NCI-H2196 (cell line): Measurements from ENCODE around the gene BCL2L11.

Experiments
- DNase-seq: peaks from one replicate; lab custom pipeline; 2025; ENCODE audit not compliant: unreplicated experiment; lab: John Stamatoyannopoulos, UW

The BCL2L11 gene

DNA sequence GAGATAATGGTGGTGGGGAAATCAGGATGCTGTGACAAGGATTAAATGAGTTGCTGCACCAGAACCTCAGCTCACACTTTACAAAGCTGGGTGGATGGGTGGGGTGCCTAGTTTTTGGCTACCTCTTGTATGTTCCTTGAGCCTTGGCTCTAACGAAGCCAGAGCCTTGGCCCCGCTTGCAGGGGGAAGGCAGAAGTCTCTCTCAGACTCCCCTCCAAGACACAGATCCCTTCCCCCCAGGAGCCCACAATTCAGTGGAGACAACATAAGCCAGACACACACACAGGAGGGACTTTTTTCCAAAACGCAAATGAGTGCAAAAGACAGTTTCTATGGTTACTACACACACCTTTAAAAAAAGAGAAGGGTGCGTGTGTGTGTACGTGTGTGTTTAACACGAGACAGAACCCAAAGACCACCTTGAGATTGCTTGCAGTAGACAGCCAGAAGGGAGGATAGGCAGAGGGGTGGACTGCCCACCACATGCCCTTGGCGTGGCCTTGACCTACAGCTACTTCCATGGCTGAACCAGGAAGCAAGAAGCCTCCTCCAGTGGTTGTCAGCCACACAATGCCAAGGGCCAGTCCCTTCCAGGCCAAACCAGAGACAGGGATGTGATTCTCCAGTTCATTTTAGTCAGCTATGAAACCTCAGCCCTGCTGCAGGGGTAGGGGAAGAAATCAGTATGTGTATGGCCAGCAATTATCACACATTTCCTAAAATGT is 70.3 kb downstream of the BCL2L11 start:
- DNase-seq, result no peak

DNA sequence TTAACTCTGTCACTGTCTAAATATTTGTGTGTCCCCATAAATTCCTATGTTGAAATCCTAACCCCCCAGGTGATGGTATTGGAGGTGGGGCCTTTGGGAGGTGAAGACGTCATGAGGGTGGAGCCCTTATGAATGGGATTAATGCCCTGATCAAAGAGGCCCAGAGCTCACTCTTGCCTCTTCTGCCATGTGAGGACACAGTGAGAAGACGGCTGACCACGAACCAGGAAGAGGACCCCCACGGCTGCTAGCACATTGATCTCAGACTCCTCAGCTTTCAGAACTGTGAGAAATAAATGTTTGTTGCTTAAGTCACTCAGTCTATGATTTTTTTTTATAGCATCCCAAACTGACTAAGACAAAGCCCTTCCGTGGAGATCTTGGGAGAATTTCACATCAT is 71.2 kb downstream of the BCL2L11 start:
- no peak for DNase-seq

DNA sequence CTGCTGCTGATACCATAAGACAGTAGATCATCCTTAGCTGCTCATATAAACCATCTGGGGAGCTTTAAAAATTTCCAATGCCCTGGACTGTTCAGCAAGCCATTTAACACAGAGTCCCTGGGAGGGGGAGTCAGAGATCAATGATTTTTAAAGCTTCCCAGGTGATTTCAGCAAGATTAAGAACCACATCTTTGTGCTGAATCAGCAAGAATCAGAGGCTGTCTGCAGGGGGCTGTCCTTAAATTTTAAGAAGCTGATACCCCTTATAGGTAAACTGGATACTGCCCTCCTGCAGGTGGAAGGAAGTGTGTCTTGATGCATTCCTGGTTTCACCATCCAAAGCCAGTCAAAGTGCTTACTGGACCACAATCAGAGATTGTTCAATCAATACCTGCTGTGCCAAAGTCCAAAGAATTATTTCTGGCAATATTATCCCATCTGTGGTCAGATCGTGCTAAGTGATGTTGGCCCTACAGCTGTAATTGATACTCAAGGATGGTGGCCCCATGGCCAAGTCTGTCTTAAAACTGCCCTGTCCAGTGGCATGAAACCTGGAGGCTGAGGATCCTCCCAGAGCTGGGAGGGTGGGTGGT is 72.2 kb downstream of the BCL2L11 start:
- no peak for DNase-seq

DNA sequence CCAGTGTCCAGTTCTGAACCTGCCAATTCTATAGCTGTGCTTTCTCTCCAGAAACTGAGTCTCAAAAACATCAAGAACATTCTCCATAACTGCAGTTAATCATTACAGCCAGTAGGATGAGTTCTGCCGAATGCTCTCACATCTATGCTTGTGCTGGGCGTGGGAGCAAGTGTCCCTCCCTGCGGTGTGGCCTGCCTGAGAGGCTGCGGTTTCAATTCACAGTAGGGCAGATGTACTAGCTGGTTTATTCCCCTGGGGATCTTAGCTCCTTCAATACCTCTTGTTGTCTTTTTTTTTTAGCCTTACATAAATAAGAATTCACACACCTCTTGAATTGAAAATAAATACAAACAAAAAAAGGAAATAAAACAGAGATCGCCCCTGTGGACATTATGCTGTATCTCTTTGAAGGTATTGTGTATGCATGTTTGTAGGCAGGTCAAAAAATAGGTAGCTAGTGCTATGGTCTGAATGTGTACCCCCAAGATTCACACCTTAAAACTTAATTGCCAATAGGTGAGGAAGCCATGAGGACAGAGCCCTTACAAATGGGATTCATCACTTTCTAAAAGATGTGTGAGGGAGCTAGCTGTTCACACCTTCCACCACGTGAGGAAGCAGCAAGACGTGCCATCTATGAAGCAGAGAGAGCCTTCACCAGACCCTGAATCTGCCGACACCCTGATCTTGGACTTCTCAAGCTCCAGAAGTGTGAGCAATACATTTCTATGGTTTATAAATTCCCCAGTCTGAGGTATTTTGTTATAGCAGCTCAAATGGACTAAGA is 74.3 kb downstream of the BCL2L11 start:
- no peak for DNase-seq

DNA sequence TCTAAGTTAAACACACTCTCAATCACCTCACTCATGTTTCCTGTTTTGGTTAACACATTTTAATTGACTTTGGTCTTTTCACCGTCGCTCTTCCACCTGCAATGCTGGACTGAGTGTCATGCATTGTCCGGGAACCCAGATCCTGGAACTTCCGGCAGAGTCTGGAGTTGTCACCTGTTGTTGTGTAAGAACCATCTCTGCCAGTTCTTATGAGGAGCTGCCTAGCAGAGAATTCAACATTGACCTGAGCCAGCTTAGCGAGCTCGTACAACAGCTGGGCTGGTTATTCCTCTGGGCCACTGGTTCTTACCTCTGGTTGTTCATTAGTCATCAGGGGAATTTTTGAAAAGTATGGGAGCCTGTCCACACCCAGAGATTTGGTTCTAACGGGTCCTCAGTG is 75.7 kb downstream of the BCL2L11 start:
- no peak for DNase-seq

DNA sequence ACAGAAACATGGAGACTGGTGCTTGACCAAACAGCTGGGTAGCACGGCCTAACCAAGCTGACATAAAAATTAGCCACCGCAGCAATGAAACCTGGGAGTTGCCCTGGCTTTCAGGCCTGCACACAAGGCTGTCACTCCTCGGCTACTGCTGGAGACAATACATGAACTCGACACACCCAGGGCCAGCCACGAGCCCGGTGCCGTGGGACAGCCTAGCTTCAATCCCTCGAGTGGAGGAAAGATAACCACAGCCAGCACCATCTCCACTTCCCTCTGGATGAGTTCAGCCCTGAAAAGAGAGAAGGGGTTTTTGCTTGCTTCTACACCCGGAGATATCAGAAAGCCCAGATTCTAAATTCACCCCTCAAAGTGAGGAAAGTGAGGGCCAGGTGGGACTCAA is 78.0 kb downstream of the BCL2L11 start:
- no peak for DNase-seq

DNA sequence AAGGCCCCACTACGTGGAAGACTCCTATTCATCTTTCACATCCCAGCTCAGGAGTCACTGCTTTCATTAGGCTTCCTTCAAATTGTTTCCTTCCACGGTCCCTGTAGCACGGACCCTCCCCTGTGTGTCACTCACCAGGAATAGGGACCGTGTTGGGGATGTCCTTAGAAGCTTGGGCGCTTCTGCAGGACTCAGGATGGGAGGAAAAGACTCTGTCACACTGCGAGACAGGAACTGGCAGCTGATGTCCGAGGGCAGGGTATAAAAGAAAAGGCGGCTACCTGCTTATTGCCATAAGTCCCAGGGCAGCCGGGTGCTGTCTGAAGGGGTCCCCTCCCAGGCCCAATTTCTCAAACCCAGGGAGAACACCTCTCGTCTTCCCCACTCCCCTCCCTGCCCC is 79.1 kb downstream of the BCL2L11 start:
- no peak for DNase-seq

DNA sequence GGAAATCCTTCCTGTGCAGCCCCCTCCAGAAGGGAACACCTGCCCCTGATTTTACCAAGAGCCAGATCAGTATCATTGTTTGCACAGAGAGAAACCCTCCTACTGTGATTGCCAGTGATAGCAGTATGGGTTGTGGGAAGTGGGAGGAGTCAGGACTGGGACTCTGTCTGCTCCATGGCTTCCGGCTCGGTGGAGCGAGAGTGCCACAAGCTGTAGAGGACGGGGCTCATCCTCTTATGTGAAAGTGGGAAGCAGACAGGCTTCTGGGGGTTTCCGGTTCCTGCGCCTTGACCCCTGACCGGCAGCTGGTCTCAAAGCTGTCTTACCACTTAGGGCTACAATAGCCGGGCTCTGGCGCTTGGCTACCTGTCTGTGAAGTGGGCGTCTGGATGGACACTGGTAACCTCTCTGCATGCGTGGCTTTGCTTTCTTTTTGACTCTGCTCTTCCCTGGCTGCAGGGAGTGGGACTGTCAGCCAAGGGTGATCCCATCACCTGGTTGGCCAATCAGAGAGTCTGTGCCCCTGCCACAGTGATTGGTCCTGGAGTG is 79.7 kb downstream of the BCL2L11 start:
- DNase-seq, result peak; percentile 25

DNA sequence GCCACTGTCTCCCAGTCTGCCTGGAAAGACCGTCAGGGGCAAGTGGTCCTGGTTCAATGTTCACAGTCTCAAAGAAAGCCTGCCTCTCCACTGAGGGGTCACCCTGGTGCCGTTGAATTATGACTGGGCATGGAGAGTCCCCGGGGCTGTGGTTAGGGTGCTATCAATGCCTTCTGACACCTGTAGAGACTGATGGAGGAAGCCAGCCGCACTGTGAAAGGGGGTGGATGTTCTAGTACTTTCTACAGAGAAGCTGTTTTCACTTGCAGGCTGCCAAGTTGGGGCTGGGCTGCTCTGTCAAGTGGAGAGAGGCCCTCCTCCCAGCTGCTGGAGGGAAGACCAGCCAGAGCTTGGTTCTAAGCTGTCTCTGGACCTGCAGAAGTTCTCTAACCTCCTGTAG is 80.5 kb downstream of the BCL2L11 start:
- no peak for DNase-seq

DNA sequence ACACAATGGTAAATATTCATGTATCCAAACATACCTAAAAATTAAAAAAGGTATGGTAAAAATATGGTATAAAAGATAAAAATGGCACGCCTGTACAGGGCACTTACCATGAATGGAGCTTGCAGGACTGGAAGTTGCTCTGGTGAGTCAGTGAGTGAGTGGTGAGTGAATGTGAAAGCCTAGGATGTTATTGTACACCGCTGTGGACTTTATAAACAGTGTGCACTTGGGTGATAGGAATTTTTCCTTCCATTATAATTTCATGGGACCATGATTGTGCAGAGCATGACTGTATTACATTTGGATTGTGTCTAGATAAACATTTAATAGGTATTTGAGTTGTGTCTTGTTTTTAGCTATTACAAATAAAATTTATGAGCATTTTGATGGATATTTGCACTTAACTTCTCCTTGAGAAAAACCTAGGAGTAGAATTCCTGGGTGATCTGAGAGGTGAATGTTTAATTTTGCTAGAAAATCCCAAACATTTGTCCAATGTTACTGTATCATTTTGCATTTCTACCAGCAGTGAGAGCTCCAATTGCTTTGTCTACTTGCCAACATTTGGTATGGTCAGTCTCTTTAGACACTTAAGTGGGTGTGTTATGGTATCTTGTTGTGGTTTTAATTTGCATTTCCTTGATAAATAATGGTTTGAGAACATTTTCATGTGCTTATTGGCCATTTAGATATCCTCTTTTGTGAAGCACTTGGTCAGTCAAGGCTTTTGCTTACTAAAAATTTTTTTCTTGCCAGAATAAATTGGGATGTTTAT is 81.7 kb downstream of the BCL2L11 start:
- DNase-seq, result peak; percentile 22

DNA sequence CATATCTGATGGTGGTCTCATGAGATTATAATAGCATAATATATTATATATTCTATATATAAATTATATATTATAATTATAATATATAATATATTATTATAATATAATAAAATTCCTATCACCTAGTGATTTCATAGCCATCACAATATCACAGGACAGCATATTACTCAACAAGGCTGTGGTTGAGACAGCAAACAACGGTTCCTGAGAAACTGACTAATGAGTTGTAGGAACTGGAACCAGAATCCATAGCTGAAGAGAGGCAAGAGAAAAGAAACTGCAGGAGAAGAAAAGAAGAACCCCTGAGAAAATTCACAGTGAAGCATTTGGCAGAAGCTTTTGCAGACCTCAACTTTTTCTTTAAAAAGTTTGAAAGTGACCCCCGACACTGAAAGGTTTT is 84.0 kb downstream of the BCL2L11 start:
- DNase-seq, result no peak

DNA sequence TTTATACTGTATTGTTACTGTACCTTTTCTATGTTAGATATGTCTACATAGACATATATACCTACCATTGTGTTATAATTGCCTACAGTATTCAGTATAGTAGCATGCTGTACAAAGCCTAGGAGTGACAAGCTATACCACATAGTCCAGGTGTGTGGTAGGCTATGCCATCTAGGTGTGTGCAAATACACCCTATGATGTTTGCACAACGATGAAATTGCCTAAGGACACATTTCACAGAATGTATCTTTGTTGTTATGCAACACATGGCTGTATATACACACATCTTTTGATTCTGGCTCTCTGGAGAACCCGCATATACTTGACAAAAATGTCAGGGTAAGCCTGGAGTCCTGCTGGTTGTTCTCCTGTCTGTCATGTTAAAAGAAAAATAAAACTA is 85.1 kb downstream of the BCL2L11 start:
- DNase-seq, result no peak

DNA sequence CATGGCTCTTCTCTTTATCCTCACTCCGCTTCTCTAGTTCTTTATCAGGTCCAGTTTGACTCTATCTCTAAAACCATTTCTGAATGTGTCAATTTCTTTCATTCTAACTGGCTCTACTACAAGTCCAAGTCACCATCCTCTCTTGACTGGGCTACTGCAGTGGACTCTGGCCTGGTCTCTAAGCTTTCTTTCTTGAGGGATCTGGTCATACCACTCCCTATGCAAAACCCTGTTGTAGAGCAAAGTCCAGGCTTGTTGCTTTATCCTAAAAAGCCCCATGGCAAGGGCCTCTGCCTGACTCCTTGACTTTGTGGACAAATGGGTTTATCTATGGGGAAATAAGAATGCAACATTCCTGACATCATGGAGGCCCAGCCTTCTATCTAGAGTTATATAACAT is 87.1 kb downstream of the BCL2L11 start:
- no peak for DNase-seq

DNA sequence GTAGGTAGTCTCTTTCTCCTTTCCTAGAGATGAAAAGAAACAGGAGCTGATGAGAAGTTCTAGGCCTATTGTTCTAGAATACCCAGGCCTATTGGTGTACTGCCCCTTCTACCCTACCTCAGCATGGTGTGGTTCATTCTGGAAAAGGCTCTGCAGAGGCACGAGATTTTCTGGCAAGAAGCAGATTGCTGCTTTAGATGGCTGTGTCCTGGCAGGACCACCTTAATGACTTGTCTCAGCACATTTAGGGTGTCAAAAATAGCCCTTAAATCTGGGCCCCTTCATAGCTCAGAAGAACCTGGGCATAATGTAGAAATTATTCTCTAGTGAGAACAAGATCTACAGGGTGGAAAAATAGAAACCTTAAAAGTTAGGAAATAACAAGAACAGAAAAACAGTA is 87.9 kb downstream of the BCL2L11 start:
- DNase-seq, result no peak

DNA sequence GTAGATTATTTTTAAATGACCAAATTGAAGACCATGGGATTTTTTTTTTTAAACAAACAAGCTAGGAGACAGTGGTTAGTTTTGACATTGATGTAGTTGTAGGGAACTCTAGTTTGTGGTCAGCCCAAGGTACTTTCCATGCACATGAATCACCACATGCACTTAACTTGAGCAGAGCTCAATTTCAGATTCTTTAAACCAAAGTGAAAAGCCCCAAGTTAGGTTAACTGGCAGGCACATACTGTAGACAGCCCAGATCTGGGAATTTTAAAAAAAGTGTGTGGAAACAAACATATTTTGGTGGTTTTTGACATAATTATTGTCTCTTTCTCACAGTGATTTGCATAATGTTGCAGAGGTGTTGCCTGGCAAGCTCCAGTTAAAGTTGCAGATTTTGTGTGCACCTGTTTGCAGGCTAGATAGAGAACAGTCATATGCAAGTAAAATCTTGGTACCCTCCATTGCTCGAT is 88.4 kb downstream of the BCL2L11 start:
- peak; percentile 16 for DNase-seq

DNA sequence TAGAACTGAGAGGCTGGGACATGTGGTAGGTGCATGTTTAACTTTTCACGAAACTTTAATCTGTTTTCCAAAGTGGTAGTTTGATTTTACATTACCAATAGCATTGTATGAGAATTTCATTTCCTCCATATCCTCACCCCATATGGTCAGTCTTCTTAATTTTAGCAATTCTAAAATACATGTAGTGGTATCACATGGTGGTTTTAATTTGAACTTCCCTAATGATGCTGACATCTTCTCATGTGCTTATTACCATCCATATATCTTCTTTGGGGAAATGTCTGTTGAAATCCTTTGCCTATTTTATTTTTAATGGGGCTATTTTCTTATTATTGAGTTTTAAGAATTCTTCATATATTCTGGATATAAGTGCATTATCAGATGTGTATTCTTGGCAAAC is 89.3 kb downstream of the BCL2L11 start:
- no peak for DNase-seq

DNA sequence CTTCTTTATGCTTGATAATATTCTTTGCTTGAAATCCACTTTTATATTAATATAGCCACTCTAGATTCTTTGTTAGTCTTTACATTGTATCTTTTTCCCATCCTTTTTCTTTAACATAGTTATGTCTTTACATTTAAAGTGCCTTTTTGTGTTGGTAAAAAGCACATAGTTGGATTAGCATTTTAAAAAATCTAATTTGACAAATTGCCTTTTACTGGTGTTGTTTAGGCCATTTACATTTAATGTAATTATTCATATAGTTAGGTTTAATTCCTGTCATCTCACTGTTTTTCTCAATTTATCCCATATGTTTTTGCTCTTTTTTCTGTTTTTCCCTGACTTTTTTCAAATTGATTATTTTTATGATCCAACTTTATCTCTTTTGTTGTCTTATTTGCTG is 93.2 kb downstream of the BCL2L11 start:
- DNase-seq, result no peak

DNA sequence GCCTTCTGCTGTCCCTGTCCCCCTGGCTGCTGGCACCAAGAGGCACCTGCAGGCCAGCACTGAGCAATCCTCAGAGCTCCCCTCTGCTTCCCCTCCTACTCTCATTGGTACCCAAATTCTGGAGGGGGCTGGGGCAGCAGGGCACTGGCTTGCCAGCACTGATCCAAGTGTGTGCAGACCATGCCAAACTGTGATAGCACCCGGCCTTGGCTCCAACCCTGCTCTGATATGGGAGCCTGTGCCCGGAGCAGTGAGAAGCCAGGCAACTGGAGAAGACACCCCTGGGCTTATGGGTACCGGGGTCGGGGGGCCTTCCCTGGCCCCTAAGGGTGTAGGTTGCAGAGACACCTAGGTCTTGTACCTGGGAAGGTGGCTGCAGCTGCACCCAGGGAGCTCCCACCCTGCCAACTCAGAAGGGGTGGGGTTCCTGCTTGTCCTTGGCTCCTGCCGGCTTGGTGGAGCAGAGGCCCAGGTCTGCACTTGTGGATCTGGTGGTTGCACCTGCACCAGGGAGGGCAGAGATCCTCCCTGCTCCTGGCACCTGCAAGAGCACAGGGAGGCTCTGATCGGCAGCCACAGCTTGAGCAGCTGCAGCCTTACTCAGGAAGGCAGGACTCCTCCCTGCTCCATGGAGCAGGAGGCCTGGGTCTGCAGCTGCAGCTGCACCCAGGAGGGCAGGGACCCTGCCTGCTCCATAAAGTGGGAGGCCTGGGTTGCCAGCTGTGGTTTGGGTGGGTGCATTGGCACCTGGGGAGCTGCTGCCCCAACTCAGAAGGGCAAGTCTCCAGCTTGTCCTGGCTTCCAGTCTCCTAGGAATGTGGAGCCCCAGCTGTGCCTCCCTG is 96.3 kb downstream of the BCL2L11 start:
- DNase-seq, result no peak
